GM12872 (cell line): ENCODE measurements around the gene PRIMPOL.

Experiments used
- CTCF ChIP-seq: IDR thresholded peaks from 3 replicates; pipeline ENCODE4 v1.5.1; 2011; ENCODE audit warnings: low read depth, mild to moderate bottlenecking, low read length, moderate library complexity; ENCODE audit not compliant: insufficient read depth

PRIMPOL gene

GRCh38 chr4:184660978-184661377 lies 11.4 kb downstream of the PRIMPOL start:
- TF ChIP-seq CTCF = no peak

- TF ChIP-seq CTCF = no peak
Measured at GRCh38 chr4:184662236-184662635, 12.7 kb downstream of the PRIMPOL start.

GRCh38 chr4:184664445-184665210 lies 15.1 kb downstream of the PRIMPOL start:
- no peak for TF ChIP-seq CTCF

GRCh38 chr4:184666670-184667069 lies 17.1 kb downstream of the PRIMPOL start:
- TF ChIP-seq CTCF = no peak

- no peak for TF ChIP-seq CTCF
Measured at GRCh38 chr4:184668096-184668495, 18.6 kb downstream of the PRIMPOL start.

GRCh38 chr4:184668511-184669114 lies 19.1 kb downstream of the PRIMPOL start:
- TF ChIP-seq CTCF = no peak

GRCh38 chr4:184669251-184669650 lies 19.7 kb downstream of the PRIMPOL start:
- TF ChIP-seq CTCF = no peak
